ENCODE results near the gene STRC. TPM values are rescaled to one million over a fixed set of nuclear protein-coding genes. Genes with fewer than 3 reads are reported as not detected.
"Not testable (repeated sequence)": the region's sequence is repeated elsewhere in the genome, so short reads cannot be mapped to it uniquely, and the experiment has no call there.

STRC gene
- polyA plus RNA-seq, 4 donors = 0.21 to 3.3 (median 0.98) TPM

- not testable (repeated sequence) for DNase-seq (ENCODE audit: low read depth in 4 of 4, low spot score in 2 of 4)
Measured at GRCh38 chr15:43566615-43567014, 52.0 kb downstream of the STRC start.

GRCh38 chr15:43563793-43564192, 54.8 kb downstream of the STRC start:
- not testable (repeated sequence) for DNase-seq (ENCODE audit: low read depth in 4 of 4, low spot score in 2 of 4)

DNA sequence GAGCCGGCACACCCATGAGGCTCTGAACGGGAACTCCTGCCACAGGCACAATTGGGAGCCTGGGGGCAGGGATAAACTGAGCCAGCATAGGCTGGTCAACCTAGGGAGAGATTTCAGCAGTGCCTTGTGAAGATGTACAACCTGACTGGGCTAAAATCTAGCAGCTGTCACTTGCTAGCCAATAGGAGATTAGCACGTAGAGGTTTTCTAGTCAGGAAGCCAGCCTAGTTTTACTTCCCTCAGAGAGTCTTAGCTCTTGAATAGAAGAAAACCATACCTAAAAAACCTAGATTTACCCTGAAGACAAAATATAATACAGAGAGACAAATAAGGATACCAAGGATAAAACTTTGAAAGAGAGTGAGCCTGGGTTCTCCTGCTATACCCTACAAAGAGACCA, 55.8 kb downstream of the STRC start:
- DNase-seq (ENCODE audit: low read depth in 4 of 4, low spot score in 2 of 4) = not testable (repeated sequence)

GRCh38 chr15:43552986-43553385, 65.6 kb downstream of the STRC start:
- no peak for DNase-seq (ENCODE audit: low read depth in 4 of 4, low spot score in 2 of 4)

DNA sequence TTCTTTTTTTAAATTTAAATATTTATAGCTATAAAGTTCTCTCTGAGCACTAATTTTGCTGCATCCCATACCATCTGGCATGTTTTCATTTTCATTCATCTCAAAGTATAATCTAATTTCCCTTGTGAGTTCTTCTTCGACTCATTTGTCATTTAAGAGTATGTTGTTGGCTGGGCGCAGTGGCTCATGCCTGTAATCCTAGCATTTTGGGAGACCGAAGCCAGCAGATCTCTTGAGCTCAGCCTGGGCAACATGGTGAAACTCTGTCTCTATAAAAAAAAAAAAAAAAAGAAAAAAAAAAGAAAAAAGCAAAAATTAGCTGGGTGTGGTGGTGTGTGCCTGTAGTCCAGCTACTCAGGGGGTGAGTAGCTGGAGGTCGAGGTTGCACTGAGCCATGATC, 66.3 kb downstream of the STRC start:
- DNase-seq (ENCODE audit: low read depth in 4 of 4, low spot score in 2 of 4) = no peak

DNA sequence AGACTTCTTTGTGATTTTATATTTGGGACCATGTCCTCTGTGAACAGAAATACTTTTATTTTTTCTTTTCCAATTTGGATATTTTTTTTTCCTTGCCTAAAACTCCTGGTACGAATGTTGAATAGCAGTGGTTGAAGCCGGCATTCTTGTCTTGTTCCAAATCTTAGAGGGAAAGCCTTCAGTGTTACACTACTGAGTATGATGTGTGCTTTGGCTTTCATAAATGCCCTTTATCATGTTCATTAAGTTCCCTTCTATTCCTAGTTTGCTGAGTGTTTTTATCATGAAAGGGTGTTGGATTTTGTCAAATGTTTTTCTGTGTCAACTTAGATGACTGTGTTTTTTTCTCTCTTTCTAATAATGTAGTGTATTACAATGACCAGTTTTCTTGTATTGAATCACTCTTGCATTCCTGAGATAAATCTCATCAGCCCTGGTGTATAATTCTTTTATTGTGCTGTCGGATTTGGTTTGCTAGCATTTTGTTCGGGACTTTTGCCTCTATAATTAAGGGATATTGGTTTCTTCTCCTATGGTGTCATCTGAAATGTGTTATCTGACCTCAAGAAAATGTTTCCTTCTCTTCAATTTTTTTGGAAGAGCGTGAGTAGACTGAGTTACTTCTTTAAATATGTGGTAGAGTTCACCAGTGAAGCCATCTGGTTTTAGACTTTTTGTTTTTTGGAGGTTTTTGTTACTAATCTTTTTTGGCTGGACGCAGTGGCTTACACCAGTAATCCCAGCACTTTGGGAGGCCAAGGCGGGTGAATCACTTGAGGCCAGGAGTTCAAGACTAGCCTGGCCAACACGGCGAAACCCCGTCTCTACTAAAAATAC, 67.9 kb downstream of the STRC start:
- no peak for DNase-seq (ENCODE audit: low read depth in 4 of 4, low spot score in 2 of 4)

Other genes starting within 250 kb of the STRC start
- gene ZSCAN29, start 247.8 kb downstream of the STRC start, polyA plus RNA-seq (ENCODE audit: insufficient read length in 4 of 4) = 10 to 100 TPM; 19.7 to 35.5 (median 28.9) TPM
- 10 to 100 TPM; 20.4 to 32.0 (median 24.3) TPM for gene TUBGCP4, start 247.7 kb downstream of the STRC start, polyA plus RNA-seq (ENCODE audit: insufficient read length in 4 of 4)
- 100 to 1,000 TPM in 2 of 4 donors, 10 to 100 TPM in 2; 61.5 to 108 (median 86.0) TPM for gene TP53BP1, start 125.6 kb downstream of the STRC start, polyA plus RNA-seq (ENCODE audit: insufficient read length in 4 of 4)
- 1 to 10 TPM; 7.8 to 9.3 (median 8.8) TPM for gene MAP1A, start 101.2 kb downstream of the STRC start, polyA plus RNA-seq (ENCODE audit: insufficient read length in 4 of 4)
- gene PPIP5K1, start 28.6 kb downstream of the STRC start, polyA plus RNA-seq (ENCODE audit: insufficient read length in 4 of 4) = 10 to 100 TPM; 12.8 to 40.0 (median 28.8) TPM
- gene CKMT1B, start 24.8 kb downstream of the STRC start, polyA plus RNA-seq (ENCODE audit: insufficient read length in 4 of 4) = 1 to 10 TPM; 1.5 to 3.5 (median 2.6) TPM
- gene CATSPER2, start 30.0 kb upstream of the STRC start, polyA plus RNA-seq (ENCODE audit: insufficient read length in 4 of 4) = 10 to 100 TPM in 1 of 4 donors, 1 to 10 TPM in 3; 1.6 to 14.4 (median 7.3) TPM
- 1 to 10 TPM; 1.4 to 4.0 (median 3.1) TPM for gene CKMT1A, start 75.1 kb upstream of the STRC start, polyA plus RNA-seq (ENCODE audit: insufficient read length in 4 of 4)
- gene PDIA3, start 127.6 kb upstream of the STRC start, polyA plus RNA-seq (ENCODE audit: insufficient read length in 4 of 4) = 100 to 1,000 TPM; 502 to 600 (median 552) TPM
- gene ELL3, start 158.2 kb upstream of the STRC start, polyA plus RNA-seq (ENCODE audit: insufficient read length in 4 of 4) = 1 to 10 TPM; 3.2 to 5.1 (median 3.8) TPM
- 100 to 1,000 TPM; 585 to 822 (median 645) TPM for gene SERF2, start 173.5 kb upstream of the STRC start, polyA plus RNA-seq (ENCODE audit: insufficient read length in 4 of 4)
- gene SERINC4, start 181.4 kb upstream of the STRC start, polyA plus RNA-seq (ENCODE audit: insufficient read length in 4 of 4) = under 1 TPM in 1 of 4 donors, not detected in 3; 0.66 TPM
- gene HYPK, start 181.8 kb upstream of the STRC start, polyA plus RNA-seq (ENCODE audit: insufficient read length in 4 of 4) = 10 to 100 TPM in 3 of 4 donors, 1 to 10 TPM in 1; 9.9 to 20.9 (median 13.9) TPM
- 10 to 100 TPM; 57.3 to 75.7 (median 62.3) TPM for gene MFAP1, start 205.9 kb upstream of the STRC start, polyA plus RNA-seq (ENCODE audit: insufficient read length in 4 of 4)
- 10 to 100 TPM; 13.7 to 15.7 (median 14.7) TPM for gene WDR76, start 208.2 kb upstream of the STRC start, polyA plus RNA-seq (ENCODE audit: insufficient read length in 4 of 4)

Measured in left renal cortex interstitium (tissue), 4 donors.